Measurements from ENCODE around the gene FA2H.

Gene FA2H

DNA sequence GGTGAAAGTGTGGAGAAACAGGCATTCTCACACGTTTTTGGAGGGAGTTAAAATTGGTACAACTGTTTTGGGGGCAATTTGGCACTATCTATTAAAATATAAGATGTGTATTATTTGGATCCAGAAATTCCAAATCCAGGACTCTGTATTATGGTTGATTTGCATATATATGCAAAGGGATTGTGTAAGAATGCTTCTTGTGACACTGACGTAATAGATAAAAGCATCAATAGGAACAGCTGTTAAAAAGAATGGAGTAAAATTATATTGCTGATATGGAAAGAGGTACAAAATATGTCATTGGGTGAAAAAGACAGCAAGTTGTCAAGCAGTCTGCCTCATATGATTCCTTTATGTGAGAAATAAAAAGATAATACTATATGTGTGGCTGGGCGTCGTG, 17.3 kb downstream of the FA2H start:
- Mint-ChIP-seq H3K9me3 (no peaks in the 10 kb centered on the region), H3K27me3 (no peaks in the 10 kb centered on the region), H3K4me3 (no peak overlapping the region), H3K27ac (no peak overlapping the region), H3K36me3 (no peaks in the 10 kb centered on the region), H3K4me1 (no peaks in the 10 kb centered on the region)
- no peak for ATAC-seq

DNA sequence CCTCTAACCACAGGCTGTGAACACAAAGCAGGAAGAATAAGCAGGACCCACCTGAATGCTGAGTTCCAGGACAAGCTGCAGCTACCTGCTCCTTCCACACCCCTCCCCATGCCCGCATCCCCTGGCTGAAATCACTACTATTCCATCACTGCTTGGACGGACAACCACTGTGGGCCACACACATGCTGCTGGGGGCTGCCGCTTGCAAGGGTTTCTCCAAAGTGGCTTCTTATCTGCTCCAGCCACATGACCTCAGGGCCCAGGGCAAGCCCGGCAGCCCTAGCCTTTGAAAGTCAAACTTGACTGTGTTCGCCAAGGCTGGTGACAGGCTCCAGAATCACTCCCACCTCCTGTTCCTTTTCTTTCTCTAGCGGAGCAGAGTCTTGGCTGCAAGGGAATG, 18.4 kb downstream of the FA2H start:
- ATAC-seq = no peak
- Mint-ChIP-seq H3K27ac (no peak overlapping the region), H3K4me1 (no peaks in the 10 kb centered on the region), H3K36me3 (no peaks in the 10 kb centered on the region), H3K27me3 (no peaks in the 10 kb centered on the region), H3K4me3 (no peak overlapping the region), H3K9me3 (no peaks in the 10 kb centered on the region)

DNA sequence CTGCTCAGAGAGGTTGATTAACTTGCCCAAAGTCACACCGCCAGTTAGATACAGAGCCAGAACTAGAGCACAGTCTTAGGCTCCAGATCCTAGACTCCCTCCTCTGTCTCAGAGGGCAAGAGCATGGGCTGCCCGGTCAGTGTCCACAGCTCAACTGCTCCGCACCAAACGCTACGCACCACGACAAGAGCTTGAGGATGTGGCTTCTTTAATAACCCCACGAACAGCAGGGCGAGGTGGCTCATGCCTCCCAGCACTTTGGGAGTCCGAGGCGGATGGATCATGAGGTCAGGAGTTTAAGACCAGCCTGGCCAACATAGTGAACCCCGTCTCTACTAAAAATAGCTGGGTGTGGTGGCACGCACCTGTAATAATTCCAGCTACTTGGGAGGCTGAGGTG, 21.4 kb downstream of the FA2H start:
- no peak overlapping the region for H3K4me3 Mint-ChIP-seq
- H3K4me1 Mint-ChIP-seq = no peaks in the 10 kb centered on the region
- no peaks in the 10 kb centered on the region for H3K27me3 Mint-ChIP-seq
- no peaks in the 10 kb centered on the region for H3K36me3 Mint-ChIP-seq
- ATAC-seq = no peak
- no peaks in the 10 kb centered on the region for H3K9me3 Mint-ChIP-seq
- no peak overlapping the region for H3K27ac Mint-ChIP-seq

DNA sequence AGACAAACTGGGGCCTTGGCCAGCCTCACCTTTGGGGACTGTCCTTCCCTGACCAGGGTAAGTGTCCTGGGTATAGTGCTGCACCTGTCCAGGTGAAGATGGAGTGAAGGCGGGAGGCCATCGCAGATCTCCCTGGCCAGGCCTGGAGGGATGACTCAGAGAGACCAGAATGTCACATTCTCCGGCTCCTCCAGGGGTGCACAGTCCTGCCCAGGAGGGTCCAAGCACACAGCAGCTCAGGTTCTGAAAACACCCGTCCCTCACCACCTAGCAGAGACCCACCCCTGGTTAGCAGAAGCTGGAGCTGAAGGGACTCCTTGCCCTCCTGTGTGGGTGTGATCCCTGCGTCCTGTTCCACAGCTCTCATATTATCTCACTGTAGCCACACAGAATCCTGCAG, 21.9 kb downstream of the FA2H start:
- no peak overlapping the region for H3K27ac Mint-ChIP-seq
- H3K9me3 Mint-ChIP-seq = no peaks in the 10 kb centered on the region
- no peaks in the 10 kb centered on the region for H3K4me1 Mint-ChIP-seq
- ATAC-seq = no peak
- H3K36me3 Mint-ChIP-seq = no peaks in the 10 kb centered on the region
- no peak overlapping the region for H3K4me3 Mint-ChIP-seq
- no peaks in the 10 kb centered on the region for H3K27me3 Mint-ChIP-seq

DNA sequence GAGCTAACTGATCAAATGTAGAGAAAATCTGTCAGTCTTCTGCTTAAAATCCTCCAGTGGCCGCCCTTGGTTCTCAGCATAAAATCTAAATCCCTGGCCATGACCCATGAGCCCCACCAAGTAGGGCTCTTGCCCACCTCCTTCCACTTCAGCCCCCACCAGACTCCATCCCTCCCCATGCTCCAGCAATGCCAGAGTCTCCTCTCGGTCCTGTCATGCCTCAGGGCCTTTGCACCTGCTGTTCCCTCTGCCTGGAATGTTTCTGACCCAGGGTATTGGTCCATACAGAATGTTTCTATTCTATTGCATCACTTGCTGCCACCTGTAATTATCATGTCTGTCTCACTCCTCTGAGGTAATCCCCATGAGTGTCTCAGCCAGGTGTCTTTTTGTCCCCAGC, 22.4 kb downstream of the FA2H start:
- no peaks in the 10 kb centered on the region for H3K4me1 Mint-ChIP-seq
- no peaks in the 10 kb centered on the region for H3K36me3 Mint-ChIP-seq
- no peaks in the 10 kb centered on the region for H3K9me3 Mint-ChIP-seq
- no peak for ATAC-seq
- no peaks in the 10 kb centered on the region for H3K27me3 Mint-ChIP-seq
- no peak overlapping the region for H3K4me3 Mint-ChIP-seq
- H3K27ac Mint-ChIP-seq = no peak overlapping the region

DNA sequence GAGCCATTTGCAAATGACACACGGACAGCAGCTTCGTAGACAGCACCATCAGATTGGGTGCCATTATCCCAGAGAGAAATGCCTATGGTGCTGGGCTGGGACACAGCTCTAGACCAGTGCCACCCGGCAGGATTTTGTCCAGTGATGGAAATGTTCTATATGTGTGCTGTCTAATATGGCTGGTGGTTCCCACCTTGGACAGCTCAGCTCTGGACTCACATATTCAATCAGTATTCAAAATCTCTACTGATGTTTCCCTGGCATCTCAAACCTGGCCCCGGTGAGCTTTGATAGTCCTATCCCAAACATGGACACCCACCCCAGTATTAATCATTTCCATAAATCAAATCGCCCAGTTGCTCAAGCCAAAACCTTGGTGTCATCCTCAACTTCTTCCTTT, 23.0 kb downstream of the FA2H start:
- H3K27ac Mint-ChIP-seq = no peak overlapping the region
- no peak overlapping the region for H3K4me3 Mint-ChIP-seq
- no peaks in the 10 kb centered on the region for H3K27me3 Mint-ChIP-seq
- H3K4me1 Mint-ChIP-seq = no peaks in the 10 kb centered on the region
- ATAC-seq = no peak
- no peaks in the 10 kb centered on the region for H3K9me3 Mint-ChIP-seq
- H3K36me3 Mint-ChIP-seq = no peaks in the 10 kb centered on the region

DNA sequence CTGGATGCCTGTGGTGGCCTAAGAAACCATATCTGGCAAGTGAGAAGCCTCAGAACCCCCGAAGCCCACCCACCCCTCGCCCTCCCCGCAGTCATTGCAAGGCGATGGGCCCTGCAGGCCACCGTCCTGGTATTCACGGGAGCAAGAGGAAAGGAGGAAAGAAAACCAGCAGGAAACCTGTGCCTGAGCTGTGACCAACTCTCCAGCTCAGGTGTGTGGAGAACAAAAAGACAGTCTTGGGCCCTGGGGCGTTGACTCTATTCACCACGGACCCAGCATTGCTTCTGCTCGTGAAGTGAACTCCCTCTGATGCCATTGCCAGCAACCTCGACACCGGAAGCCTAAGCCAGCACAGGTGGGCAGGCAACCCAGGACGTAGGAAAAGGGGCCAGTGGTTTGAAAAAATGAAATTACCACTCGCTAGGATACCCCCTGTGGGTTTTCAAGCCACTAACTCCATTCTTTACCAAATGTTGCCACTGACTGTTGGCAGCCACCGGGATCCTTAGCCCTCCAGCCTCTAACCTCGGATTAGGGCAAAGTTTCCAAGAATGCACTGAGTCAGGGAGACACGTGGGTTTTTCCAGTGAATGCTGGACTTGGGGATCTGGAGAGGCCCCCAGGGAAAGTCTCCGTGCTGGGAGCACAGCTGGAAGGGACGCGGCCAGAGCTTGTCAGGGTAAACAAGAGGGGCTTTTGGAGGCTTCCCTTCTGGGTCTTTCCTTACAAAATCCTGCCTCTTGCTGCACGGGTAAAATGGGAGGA, 25.1 kb downstream of the FA2H start:
- Mint-ChIP-seq H3K4me3 (no peak overlapping the region), H3K36me3 (no peaks in the 10 kb centered on the region), H3K27me3 (no peaks in the 10 kb centered on the region), H3K9me3 (no peaks in the 10 kb centered on the region), H3K4me1 (no peaks in the 10 kb centered on the region), H3K27ac (no peak overlapping the region)
- ATAC-seq = no peak

DNA sequence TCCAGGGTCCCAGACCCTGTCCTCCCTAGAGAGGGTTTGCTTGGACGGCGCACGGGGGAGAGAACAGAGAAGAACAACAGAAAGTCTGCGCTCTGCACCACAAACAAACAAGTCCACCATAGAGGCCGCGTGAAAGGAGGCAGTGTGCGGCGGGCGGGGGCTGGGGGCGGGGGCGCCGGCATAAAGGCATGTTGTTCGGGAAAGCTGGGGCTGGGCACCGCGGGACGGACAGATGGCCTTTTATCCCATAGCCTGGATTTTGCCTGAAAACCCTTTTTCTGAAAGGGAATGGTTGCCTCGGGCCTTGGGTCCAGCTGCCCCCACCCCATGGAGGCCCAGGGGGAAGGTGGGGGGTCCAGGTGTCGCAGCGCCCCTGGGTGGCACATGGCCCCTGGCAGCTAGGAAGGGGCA, 26.0 kb downstream of the FA2H start:
- Mint-ChIP-seq H3K9me3 (no peaks in the 10 kb centered on the region), H3K27me3 (no peaks in the 10 kb centered on the region), H3K4me3 (no peak overlapping the region), H3K4me1 (no peaks in the 10 kb centered on the region), H3K36me3 (no peaks in the 10 kb centered on the region), H3K27ac (no peak overlapping the region)
- ATAC-seq = no peak

DNA sequence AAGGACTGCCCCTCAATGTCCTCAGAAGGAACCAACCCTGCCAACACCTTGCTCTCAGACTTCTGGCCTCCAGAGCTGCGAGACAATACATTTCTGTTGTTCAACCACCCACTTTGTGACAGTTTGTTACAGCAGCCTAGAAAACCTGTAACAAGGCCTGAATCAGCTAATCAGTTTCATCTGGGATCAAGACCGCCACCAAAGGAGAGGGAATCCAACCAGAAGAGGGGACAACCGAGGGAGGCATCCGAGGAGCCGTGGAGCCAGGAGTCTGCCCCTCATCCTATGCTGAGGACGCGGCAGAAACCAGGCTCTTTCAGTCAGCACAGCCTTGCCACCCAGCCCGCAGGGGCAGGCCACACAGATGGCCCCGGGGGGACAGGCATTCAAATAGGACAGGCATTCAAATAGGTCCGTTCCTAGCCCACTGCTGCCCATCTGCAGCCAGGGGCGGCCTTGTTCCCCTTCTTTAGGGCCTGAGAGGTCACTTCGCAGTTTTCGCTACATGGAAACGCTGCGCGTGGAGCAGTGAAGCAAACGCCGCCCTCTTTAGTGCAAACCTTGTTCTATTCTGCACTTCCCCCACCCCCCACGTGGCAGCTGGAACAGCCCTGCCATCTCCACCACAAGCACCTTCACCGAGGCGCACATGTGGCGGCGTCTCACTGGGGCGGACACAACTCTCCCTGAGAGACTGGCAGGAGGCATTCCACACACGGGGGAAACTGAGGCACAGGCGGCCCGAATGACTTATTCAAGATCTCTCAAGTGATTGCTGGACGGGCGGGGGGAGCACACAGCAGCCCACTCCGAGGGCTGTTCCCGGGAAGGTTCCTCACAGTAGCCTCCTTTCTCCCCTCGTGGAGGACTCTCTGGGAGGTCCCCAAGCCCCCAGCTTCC, 26.7 kb downstream of the FA2H start:
- Mint-ChIP-seq H3K27ac (no peak overlapping the region), H3K4me3 (no peak overlapping the region), H3K27me3 (no peaks in the 10 kb centered on the region), H3K36me3 (no peaks in the 10 kb centered on the region), H3K4me1 (no peaks in the 10 kb centered on the region), H3K9me3 (no peaks in the 10 kb centered on the region)
- no peak for ATAC-seq

DNA sequence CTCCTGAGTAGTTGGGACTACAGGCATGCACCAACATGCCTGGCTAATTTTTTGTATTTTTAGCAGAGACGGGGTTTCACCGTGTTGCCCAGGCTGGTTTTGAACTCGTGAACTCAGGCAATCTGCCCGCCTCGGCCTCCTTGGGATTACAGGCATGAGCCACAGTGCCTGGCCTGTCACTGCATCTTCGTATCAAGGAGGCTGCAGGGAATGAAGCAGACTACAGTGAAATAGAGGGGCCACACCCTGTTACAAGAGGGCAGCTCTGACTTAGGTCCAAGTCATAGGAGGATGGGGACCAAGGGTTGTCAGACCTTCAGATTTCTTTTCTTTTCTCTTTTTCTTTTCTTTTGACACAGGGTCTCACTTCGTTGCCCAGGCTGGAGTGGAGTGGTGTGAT, 28.7 kb downstream of the FA2H start:
- H3K4me3 Mint-ChIP-seq = no peak overlapping the region
- H3K9me3 Mint-ChIP-seq = no peaks in the 10 kb centered on the region
- no peaks in the 10 kb centered on the region for H3K36me3 Mint-ChIP-seq
- ATAC-seq = no peak
- peaks cover 6% of the 10 kb centered on the region for H3K4me1 Mint-ChIP-seq
- H3K27ac Mint-ChIP-seq = no peak overlapping the region
- H3K27me3 Mint-ChIP-seq = no peaks in the 10 kb centered on the region

DNA sequence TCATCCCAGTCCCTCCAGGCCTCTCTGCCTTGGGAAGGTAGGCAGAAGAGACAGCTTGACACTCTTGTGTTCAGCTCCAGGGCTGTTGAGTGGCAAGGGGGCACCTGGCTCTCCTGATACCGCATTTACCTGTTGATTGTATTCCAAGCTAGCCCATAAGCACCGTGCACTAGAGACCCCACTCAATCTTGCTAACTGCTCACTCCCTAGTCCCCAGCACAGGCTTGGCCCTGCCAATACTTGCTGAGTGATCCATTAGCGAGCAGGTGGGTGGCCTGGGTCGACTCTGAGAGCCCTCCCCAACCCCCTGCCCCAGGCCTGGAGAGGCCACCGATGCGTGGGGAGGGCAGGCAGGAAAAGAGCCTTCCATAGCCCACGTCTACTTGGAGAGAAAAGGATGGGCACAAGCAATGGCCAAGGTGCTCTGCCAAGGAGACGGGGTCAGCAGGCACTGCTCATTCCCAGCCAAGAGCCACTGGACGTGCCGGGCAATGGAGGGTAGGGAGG, 29.5 kb downstream of the FA2H start:
- no peak overlapping the region for H3K27ac Mint-ChIP-seq
- no peaks in the 10 kb centered on the region for H3K9me3 Mint-ChIP-seq
- no peaks in the 10 kb centered on the region for H3K27me3 Mint-ChIP-seq
- no peak overlapping the region for H3K4me3 Mint-ChIP-seq
- no peaks in the 10 kb centered on the region for H3K36me3 Mint-ChIP-seq
- ATAC-seq = no peak
- H3K4me1 Mint-ChIP-seq = peaks cover 6% of the 10 kb centered on the region

DNA sequence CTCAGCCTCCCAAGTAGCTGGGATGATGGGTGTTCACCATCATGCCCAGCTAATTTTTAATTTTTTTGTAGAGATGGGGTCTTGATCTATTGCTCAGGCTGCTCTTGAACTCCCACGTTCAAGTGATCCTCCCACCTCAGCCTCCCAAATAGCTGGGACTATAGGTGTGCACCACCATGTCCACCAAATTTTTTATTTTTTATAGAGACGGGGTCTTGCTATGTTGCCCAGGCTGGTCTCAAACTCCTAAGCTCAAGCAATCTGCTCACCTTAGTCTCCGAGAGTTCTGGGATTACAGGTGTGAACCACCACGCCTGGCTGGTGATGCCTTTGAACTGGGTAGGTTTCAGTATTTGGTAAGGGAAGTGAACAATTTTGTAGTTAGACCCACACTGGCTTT, 30.1 kb downstream of the FA2H start:
- no peak overlapping the region for H3K4me3 Mint-ChIP-seq
- H3K27me3 Mint-ChIP-seq = no peaks in the 10 kb centered on the region
- no peaks in the 10 kb centered on the region for H3K36me3 Mint-ChIP-seq
- H3K9me3 Mint-ChIP-seq = no peaks in the 10 kb centered on the region
- no peak overlapping the region for H3K27ac Mint-ChIP-seq
- H3K4me1 Mint-ChIP-seq = peaks cover 6% of the 10 kb centered on the region
- no peak for ATAC-seq

DNA sequence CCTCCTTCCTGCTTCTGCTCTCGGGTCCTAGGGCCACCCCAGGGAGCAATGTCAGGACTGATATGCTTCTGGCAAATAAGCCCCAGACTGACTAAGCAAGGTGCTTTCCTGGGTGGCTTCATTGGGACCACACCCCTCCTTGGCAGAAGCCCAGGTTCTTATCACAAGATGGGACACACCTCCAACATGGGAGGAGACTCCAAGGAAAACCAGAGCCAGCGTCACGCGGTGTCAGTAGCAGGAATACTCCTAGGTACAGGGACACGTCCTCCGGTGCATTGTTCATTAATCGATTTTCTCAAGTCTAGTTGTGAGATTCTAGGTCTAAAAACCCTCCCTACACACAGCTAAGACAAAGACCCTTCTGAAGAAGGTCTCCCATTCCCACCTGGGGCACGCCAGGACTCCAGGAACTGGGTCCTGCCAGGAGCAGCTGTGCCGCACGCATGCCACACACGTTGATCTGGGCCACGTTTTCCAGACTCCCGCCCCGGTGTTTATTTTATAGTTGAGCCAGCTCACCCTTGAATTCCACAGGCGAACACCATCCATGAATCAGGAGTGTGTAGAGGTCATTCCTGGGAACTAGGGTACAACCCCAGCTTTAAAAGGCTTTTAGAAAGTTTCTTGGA, 30.8 kb downstream of the FA2H start:
- Mint-ChIP-seq H3K27ac (no peak overlapping the region), H3K4me3 (no peak overlapping the region), H3K27me3 (no peaks in the 10 kb centered on the region), H3K9me3 (no peaks in the 10 kb centered on the region), H3K4me1 (peaks cover 6% of the 10 kb centered on the region), H3K36me3 (no peaks in the 10 kb centered on the region)
- no peak for ATAC-seq

DNA sequence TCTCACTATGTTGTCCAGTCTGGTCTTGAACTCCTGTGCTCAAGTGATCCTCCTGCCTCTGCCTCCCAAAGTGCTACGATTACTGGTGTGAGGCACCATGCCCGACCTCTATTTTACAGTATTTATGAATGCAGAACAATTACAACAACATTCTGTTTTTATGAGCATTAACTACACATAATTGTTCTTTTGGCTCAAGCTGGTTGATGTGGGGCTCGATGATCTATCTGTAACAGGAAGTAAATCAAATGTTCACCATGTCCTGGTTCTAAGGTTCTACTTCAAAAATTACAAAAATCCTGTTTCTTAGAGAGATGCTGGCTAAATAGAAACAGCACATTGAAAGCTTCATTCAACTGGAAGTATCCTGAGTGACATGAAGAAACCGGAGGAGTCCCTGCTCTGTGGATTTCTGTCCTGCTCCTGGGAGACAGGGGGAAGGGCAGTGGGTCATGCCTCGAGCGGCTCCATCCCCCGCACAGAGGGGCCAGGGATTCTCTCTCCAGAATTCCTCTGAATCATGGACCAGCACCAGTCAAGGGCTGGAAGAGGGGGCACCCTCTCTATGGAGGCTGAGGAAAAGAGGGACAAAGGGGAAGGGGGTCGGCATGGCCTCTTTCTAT, 31.5 kb downstream of the FA2H start:
- peaks cover 6% of the 10 kb centered on the region for H3K4me1 Mint-ChIP-seq
- H3K36me3 Mint-ChIP-seq = peaks cover under 1% of the 10 kb centered on the region
- H3K27me3 Mint-ChIP-seq = no peaks in the 10 kb centered on the region
- no peaks in the 10 kb centered on the region for H3K9me3 Mint-ChIP-seq
- H3K27ac Mint-ChIP-seq = no peak overlapping the region
- H3K4me3 Mint-ChIP-seq = no peak overlapping the region
- ATAC-seq = no peak

DNA sequence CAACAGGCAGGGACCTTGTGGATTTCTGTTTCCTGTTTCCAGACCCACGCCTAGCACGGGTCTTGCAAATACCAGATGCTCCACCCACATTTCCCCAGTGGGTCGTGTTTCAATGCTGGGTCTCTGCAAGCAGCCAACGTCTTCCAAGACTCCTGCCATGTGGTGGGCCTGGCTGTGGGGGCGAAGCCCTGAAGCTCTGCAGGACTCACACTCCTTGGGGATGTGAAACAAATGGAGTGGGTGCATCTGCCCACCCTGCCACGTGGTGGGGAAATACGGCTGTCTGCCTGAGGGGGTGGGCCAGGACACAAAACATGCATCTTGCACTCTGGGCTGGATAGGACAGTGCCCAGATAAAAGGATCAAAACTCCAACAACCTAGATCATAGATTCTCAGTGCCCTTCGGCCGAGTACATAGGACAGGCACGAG, 32.6 kb downstream of the FA2H start:
- Mint-ChIP-seq H3K27me3 (no peaks in the 10 kb centered on the region), H3K4me1 (peaks cover 6% of the 10 kb centered on the region), H3K4me3 (no peak overlapping the region), H3K9me3 (no peaks in the 10 kb centered on the region), H3K27ac (no peak overlapping the region), H3K36me3 (peaks cover 7% of the 10 kb centered on the region)
- ATAC-seq = no peak
